GM12872 (cell line): ENCODE results near the gene CCDC3.

ENCODE experiments used
- CTCF ChIP-seq: IDR thresholded peaks from 3 replicates; pipeline ENCODE4 v1.5.1; 2011; ENCODE audit warnings: low read depth, mild to moderate bottlenecking, low read length, moderate library complexity; ENCODE audit not compliant: insufficient read depth

CCDC3 gene

GRCh38 chr10:12902851-12903358, 98.6 kb downstream of the CCDC3 start:
- no peak for TF ChIP-seq CTCF

- peak; percentile 78 for TF ChIP-seq CTCF
These were observed 99.4 kb downstream of the CCDC3 start for GRCh38 chr10:12902135-12902572.

GRCh38 chr10:12899546-12899945, 102.0 kb downstream of the CCDC3 start:
- TF ChIP-seq CTCF = no peak

GRCh38 chr10:12898271-12898670, 103.2 kb downstream of the CCDC3 start:
- no peak for TF ChIP-seq CTCF

- no peak for TF ChIP-seq CTCF
These were observed 104.2 kb downstream of the CCDC3 start for GRCh38 chr10:12897278-12897677.

GRCh38 chr10:12896251-12896650, 105.3 kb downstream of the CCDC3 start:
- no peak for TF ChIP-seq CTCF

GRCh38 chr10:12892924-12893323, 108.6 kb downstream of the CCDC3 start:
- no peak for TF ChIP-seq CTCF

- TF ChIP-seq CTCF = no peak
These were observed 110.6 kb downstream of the CCDC3 start for GRCh38 chr10:12890958-12891357.
